ENCODE data around the gene CLSTN1. TPM values are rescaled to one million over a fixed set of nuclear protein-coding genes. Genes with fewer than 3 reads are reported as not detected.

Gene CLSTN1
- polyA plus RNA-seq, 1 of the 3 experiments (the other 2 are of a cell fraction), result 59.6 TPM

DNA sequence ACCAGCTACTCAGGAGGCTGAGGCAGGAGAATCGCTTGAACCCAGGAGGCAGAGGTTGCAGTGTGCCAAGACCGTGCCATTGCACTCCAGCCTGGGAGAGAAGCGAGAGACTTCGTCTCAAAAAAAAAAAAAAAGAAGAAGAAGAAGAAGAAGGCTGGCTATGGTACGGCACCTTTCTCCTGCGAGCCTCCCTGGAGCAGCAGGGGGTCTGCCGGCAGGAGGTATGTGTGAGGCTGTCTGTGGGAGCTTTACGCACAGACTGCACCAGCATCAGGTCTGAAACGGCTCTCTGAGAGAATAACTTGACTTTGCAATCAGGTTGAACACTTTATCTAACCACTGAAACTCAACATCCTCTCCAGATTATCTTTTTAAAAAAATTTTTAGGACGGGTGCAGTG, 44.9 kb downstream of the CLSTN1 start (continued):
- TF ChIP-seq POLR2AphosphoS5 (IDR thresholded peaks at IDR 0.05; ENCODE audit: low read depth, low read length), result no peak

DNA sequence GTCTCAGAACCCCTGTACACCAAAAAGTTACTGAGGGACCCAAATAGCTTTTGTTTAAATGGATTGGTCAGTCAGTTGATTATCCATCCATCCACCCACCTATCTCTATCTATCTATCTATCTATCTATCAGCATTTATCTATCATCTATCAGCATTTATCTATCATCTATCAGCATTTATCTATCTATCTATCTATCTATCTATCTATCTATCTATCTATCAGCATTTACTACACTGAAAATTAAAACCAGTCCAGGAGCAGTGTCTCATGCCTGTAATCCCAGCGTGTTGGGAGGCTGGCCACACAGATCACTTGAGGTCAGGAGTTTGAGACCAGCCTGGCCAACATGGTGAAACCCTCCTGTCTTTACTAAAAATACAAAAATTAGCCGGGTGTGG, 47.1 kb downstream of the CLSTN1 start:
- H3K4me2 ChIP-seq, result no peak overlapping the region
- 0 out of 2 replicates have a peak, but pooled peaks cover 3% of the 10 kb centered on the region for H4K20me1 ChIP-seq (ENCODE audit: insufficient read depth)
- H3K9me2 ChIP-seq, result no peaks in the 10 kb centered on the region
- H3K27me3 ChIP-seq (ENCODE audit: insufficient read depth), result no peaks in the 10 kb centered on the region
- no peaks in the 10 kb centered on the region for H3K4me1 ChIP-seq (ENCODE audit: control insufficient read depth in 1 of 2, insufficient read depth in 2 of 2, low read depth in 1 of 2, low read length in 1 of 2)
- 92% methylated on average over 2 of the region's 2 CpGs for WGBS (ENCODE audit: low lambda C conversion rate)
- no peaks in the 10 kb centered on the region for H3K9me3 ChIP-seq
- ChIA-PET POLR2A (no interaction called here), CTCF (interaction anchor here (0.7 to 1.3 kb wide), 3 partner anchors 8 to 308 kb away, joined by 3 to 4 read pairs (median 3); no protein-coding TSS in a partner anchor)
- H3K27ac ChIP-seq (ENCODE audit: low read depth in 2 of 2, low read length in 1 of 2), result no peak overlapping the region
- H2AFZ ChIP-seq (ENCODE audit: low read depth), result no peak overlapping the region
- peaks cover 0 to 6% of the 10 kb centered on the region in 2 experiments for H3K36me3 ChIP-seq (replicated peaks in 1 of 2; ENCODE audit: control insufficient read depth in 1 of 2, insufficient read depth in 2 of 2, low read length in 1 of 2)
- peaks cover 48% of the 10 kb centered on the region for H3K79me2 ChIP-seq (ENCODE audit: insufficient read depth)
- H3F3A ChIP-seq (replicated peaks; ENCODE audit: insufficient read depth), result peaks cover 3% of the 10 kb centered on the region
- no peak overlapping the region for H3K4me3 ChIP-seq (ENCODE audit: low read depth in 2 of 2, low read length in 1 of 2)
- TF ChIP-seq PBX3 (IDR thresholded peaks at IDR 0.05) (no peak), RXRA (IDR thresholded peaks at IDR 0.05; ENCODE audit: borderline replicate concordance, low read depth) (no peak), NFIC (IDR thresholded peaks at IDR 0.05; ENCODE audit: borderline replicate concordance) (no peak), NRF1 (IDR thresholded peaks at IDR 0.05; ENCODE audit: low read depth, low read length) (no peak)
- no peak for DNase-seq
- no peak overlapping the region for H3K9ac ChIP-seq

DNA sequence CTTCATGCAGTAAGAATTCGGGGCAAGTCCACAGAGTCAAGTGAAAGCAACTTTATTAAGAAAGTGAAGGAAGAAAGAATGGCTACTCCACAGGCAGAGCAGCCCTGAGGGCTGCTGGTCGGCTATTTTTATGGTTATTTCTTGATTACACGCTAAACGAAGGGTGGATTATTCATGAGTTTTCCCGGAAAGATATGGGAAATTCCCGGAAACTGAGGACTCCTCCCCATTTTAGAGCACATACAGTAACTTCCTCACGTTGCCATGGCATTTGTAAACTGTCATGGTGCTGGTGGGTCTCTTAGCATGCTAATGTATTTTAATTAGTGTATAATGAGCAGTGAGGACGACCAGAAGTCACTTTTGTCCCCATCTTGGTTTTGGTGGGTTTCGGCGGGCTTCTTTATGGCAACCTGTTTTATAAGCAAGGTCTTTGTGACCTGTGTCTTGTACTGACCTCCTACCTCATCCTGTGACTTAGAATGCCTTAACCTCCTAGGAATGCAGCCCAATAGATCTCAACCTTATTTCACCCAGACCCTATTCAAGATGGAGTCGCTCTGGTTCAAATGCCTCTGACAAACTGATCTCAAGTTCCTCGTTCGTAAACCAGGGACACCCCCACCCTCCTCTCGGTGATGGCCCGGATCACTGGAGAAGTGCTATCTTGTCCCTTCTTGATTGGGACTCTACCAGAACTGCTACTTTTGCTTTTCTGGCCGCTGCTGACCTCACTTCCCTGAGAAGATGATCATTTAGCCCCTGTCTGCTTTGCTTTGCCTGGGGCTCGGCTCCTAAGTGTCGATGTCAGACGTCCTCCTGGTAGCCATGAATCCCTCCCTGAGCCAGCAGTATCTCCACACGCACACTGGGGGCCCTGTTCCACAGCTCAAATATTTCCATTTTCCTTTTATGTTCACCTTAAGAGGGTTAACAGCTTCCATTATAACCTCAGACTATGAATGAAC, 48.8 kb downstream of the CLSTN1 start:
- ChIA-PET CTCF (no interaction called here), POLR2A (no interaction called here)
- H3K4me3 ChIP-seq (ENCODE audit: low read depth in 2 of 2, low read length in 1 of 2), result no peak overlapping the region
- peaks cover 0 to 6% of the 10 kb centered on the region in 2 experiments for H3K36me3 ChIP-seq (replicated peaks in 1 of 2; ENCODE audit: control insufficient read depth in 1 of 2, insufficient read depth in 2 of 2, low read length in 1 of 2)
- H3F3A ChIP-seq (replicated peaks; ENCODE audit: insufficient read depth), result peaks cover 5% of the 10 kb centered on the region
- H3K27me3 ChIP-seq (ENCODE audit: insufficient read depth), result no peaks in the 10 kb centered on the region
- no peak overlapping the region for H3K27ac ChIP-seq (ENCODE audit: low read depth in 2 of 2, low read length in 1 of 2)
- H3K4me2 ChIP-seq, result no peak overlapping the region
- no peak overlapping the region for H3K9ac ChIP-seq
- no peaks in the 10 kb centered on the region for H3K9me3 ChIP-seq
- no peaks in the 10 kb centered on the region for H3K9me2 ChIP-seq
- H3K4me1 ChIP-seq (ENCODE audit: control insufficient read depth in 1 of 2, insufficient read depth in 2 of 2, low read depth in 1 of 2, low read length in 1 of 2), result no peaks in the 10 kb centered on the region
- H4K20me1 ChIP-seq (ENCODE audit: insufficient read depth), result 0 out of 2 replicates have a peak, but pooled peaks cover 3% of the 10 kb centered on the region
- 94% methylated on average over 20 of the region's 20 CpGs for WGBS (ENCODE audit: low lambda C conversion rate)
- peaks cover 37% of the 10 kb centered on the region; the same call in 1 of the 2 replicates for H3K79me2 ChIP-seq (ENCODE audit: insufficient read depth)
- DNase-seq, result no peak
- no peak overlapping the region for H2AFZ ChIP-seq (ENCODE audit: low read depth)
- TF ChIP-seq ZBTB33 (IDR thresholded peaks at IDR 0.05; ENCODE audit: borderline replicate concordance, low read depth) (no peak), SIN3A (IDR thresholded peaks at IDR 0.05; ENCODE audit: borderline replicate concordance, low read depth, low read length) (no peak), NRF1 (IDR thresholded peaks at IDR 0.05; ENCODE audit: low read depth, low read length) (no peak), EZH2phosphoT487 (IDR thresholded peaks at IDR 0.05; ENCODE audit: borderline replicate concordance, low read depth) (no peak), MXI1 (IDR thresholded peaks at IDR 0.05; ENCODE audit: low read depth, low read length) (no peak), ELF1 (IDR thresholded peaks at IDR 0.05) (no peak), CHD2 (IDR thresholded peaks at IDR 0.05; ENCODE audit: low read length, partially characterized antibody) (no peak), PBX3 (IDR thresholded peaks at IDR 0.05) (no peak), YY1 (IDR thresholded peaks at IDR 0.05; ENCODE audit: low read depth) (no peak), FOXM1 (IDR thresholded peaks at IDR 0.05; ENCODE audit: low read depth) (no peak), FOXJ3 (CRISPR knock-in tag; IDR thresholded peaks at IDR 0.05) (no peak), CTCF (IDR thresholded peaks at IDR 0.05) (no peak), FOSL2 (IDR thresholded peaks at IDR 0.05; ENCODE audit: borderline replicate concordance, low read depth) (no peak)
- TF ChIP-seq, protein P1, sequence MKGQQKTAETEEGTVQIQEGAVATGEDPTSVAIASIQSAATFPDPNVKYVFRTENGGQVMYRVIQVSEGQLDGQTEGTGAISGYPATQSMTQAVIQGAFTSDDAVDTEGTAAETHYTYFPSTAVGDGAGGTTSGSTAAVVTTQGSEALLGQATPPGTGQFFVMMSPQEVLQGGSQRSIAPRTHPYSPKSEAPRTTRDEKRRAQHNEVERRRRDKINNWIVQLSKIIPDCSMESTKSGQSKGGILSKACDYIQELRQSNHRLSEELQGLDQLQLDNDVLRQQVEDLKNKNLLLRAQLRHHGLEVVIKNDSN (IDR thresholded peaks at IDR 0.05; ENCODE audit: borderline replicate concordance, low read depth), result no peak

Measured in SK-N-SH (cell line).